GM12874 (cell line): Measurements from ENCODE around the gene ZFP1.

Experiments used
- CTCF ChIP-seq: IDR thresholded peaks from 2 replicates; pipeline ENCODE4 v1.5.1; 2011; ENCODE audit warnings: low read depth, mild to moderate bottlenecking, control low read depth, low read length, moderate library complexity; ENCODE audit not compliant: insufficient read depth

The ZFP1 gene

GRCh38 chr16:75110637-75111513, 37.4 kb upstream of the ZFP1 start:
- TF ChIP-seq CTCF: peak; percentile 91

DNA sequence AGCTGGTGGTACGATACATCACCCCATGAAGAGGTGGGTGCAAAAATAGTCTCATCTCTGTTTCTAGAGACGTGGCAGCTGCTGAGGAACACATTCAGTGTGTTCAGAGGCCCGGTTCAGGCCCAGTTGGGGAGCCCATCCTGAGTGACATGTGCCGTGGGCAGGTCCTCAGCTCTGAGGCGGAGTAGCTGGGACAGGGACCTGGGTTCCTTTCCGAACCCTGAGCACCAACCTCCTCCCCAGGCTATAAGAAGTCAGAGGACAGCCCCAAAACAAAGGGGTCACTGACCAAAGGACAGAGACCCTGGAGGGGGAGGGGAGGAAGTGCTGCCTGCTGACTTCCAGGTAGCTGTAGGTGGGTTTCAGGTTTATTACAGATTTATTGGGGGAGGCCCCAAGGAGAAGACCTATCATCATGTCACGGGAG, 36.8 kb upstream of the ZFP1 start:
- no peak for TF ChIP-seq CTCF

DNA sequence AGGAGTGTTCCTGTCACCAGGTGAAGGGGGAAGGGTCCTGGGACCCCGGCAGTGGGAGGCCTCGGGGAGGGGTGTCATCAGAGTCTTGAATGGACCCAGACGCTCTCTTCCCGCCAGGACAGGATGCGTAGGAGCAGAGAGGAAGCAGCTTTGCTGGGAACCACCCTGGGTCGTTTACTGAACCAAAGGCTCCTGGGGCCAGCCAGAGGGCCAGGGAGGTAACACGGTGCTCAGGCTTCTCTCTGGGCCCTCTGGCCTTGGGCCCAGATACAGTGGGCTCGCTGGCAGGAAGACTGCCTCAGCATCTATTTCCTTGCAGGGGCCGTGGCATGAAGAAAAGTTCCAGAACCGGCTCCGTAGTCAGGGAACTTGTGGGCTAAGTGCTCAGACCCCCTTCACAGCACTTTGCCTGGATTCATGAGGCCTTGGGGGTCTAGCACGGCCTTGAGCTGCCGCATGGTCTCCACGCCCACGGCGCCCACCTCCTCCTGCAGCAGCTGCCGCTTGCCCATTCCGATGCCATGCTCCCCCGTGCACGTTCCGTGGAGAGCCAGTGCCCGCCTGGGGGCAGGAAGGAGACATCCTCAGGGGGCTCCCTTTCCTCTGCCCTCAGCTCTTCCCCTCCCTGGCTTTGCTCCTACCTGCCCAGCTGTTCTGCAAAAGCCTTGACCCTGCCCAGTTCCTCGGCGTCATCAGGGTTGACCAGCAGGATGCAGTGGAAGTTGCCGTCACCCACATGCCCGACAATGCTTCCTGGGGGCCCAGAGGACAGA, 36.2 kb upstream of the ZFP1 start:
- no peak for TF ChIP-seq CTCF

DNA sequence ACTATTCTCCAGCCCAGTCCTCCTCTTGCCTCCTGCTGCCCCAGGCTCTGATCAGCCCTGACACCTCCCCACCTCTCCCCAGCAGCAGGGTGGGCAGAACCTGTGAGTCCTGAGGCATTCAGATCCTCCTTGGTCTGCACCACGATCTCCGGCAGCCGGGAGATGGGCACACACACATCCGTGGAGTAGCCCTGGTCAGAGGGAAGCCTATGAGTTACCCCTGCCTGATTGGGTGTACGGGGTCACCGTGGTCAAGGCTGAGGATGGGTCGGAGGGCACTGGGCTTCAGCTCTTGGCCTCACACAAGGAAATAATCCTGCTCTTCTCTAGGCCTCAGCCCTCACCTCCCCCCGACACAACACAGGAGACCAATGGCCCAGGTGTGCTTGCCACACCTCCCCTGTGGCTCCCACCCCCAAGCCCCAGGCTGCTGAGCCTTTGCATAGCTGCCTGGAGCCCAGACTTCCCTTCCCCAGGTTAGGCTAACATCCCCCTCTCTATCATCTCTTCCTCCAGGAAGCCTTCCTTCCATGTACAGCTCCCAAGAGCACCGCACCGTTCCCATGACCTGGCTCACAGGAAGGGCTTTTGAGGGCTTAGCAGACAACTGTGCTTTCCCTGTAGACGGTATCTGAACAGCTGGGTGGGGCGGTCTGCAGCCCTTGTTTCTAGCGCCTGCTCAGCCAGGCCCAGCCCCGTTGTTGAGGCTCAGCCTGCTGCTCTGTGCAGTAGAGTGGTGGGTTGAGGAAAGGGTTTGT, 35.4 kb upstream of the ZFP1 start:
- no peak for TF ChIP-seq CTCF

- TF ChIP-seq CTCF: no peak
Measured at GRCh38 chr16:75113541-75114121, 34.7 kb upstream of the ZFP1 start.

- no peak for TF ChIP-seq CTCF
Measured at GRCh38 chr16:75114179-75114945, 34.0 kb upstream of the ZFP1 start.
